Smooth muscle cell (in vitro differentiated cells): ENCODE data around the gene PXDN. TPM values are rescaled to one million over a fixed set of nuclear protein-coding genes. Genes with fewer than 3 reads are reported as not detected.

ENCODE experiments used
- DNase-seq: peaks from one replicate; lab custom pipeline; 2025; ENCODE audit not compliant: unreplicated experiment; lab: John Stamatoyannopoulos, UW
- H2AFZ ChIP-seq: fragments of 200-600 bp; sonication (generic); 2 replicates; pipeline ENCODE4 v1.6.0; 2016; ENCODE audit warnings: antibody characterized with exemption, low read depth, mild to moderate bottlenecking
- H3F3A ChIP-seq: fragments of 200-600 bp; sonication (generic); 2 replicates; pipeline ENCODE4 v1.6.0; 2017; ENCODE audit warnings: antibody characterized with exemption, low read depth
- H3K27ac ChIP-seq: fragments of 200-600 bp; sonication (generic); 2 replicates; pipeline ENCODE4 v1.5.1; 2016; ENCODE audit warnings: low read depth, mild to moderate bottlenecking
- H3K27me3 ChIP-seq: fragments of 200-600 bp; sonication (generic); 2 replicates; pipeline ENCODE4 v1.6.1; 2016; ENCODE audit warnings: low read depth, mild to moderate bottlenecking
- H3K36me3 ChIP-seq: fragments of 200-600 bp; sonication (generic); 2 replicates; pipeline ENCODE4 v1.5.1; 2016; ENCODE audit warnings: low read depth
- H3K4me1 ChIP-seq: fragments of 200-600 bp; sonication (generic); 2 replicates; pipeline ENCODE4 v1.5.1; 2016; ENCODE audit warnings: low read depth
- H3K4me2 ChIP-seq: fragments of 200-600 bp; sonication (generic); 2 replicates; pipeline ENCODE4 v1.6.0; 2016; ENCODE audit warnings: mild to moderate bottlenecking
- H3K4me3 ChIP-seq: fragments of 200-600 bp; sonication (generic); 2 replicates; pipeline ENCODE4 v1.5.1; 2016; ENCODE audit warnings: mild to moderate bottlenecking
- H3K79me2 ChIP-seq: fragments of 200-600 bp; sonication (generic); 2 replicates; pipeline ENCODE4 v1.6.0; 2016; ENCODE audit warnings: low read depth, mild to moderate bottlenecking
- H3K9ac ChIP-seq: fragments of 200-600 bp; sonication (generic); 2 replicates; pipeline ENCODE4 v1.6.0; 2016; ENCODE audit warnings: low read depth
- H3K9me3 ChIP-seq: fragments of 200-600 bp; sonication (generic); replicated peaks from 2 replicates; pipeline ENCODE4 v1.5.1; 2016; ENCODE audit warnings: low read depth
- H4K20me1 ChIP-seq: fragments of 200-600 bp; sonication (generic); 2 replicates; pipeline ENCODE4 v1.6.0; 2016; ENCODE audit warnings: low read depth
- CTCF ChIP-seq: fragments of 200-600 bp; sonication (generic); IDR thresholded peaks from 2 replicates; pipeline ENCODE4 v1.5.1; 2017; ENCODE audit warnings: borderline replicate concordance, mild to moderate bottlenecking, antibody characterized with exemption; ENCODE audit not compliant: insufficient read depth, poor library complexity, severe bottlenecking
- WGBS: methylation state at CpG from one replicate; pipeline ENCODE4 v1.1.7; 2016; ENCODE audit warnings: low lambda C conversion rate; 5-methylcytosine and 5-hydroxymethylcytosine counted together
- polyA plus RNA-seq: library from polyadenylated mRNA; unstranded; fragments of >200 nt; fragmentation: Nextera tagmentation; extraction: Ambion mirVana; gene quantifications from 2 replicates; pipeline ENCODE4 v1.2.1, GENCODE V29; 2016
- total RNA-seq: library from RNA; depleted of rRNA; stranded (reverse); fragments of >200 nt; gene quantifications from 2 replicates; pipeline ENCODE4 v1.2.3, GENCODE V29; 2014

The PXDN gene
- total and polyA plus RNA-seq, 2 experiments from 2014 or later: 328 to 333 TPM

- DNase-seq: no peak
- no peak overlapping the region for H3K27ac ChIP-seq
- H3K79me2 ChIP-seq: no peaks in the 10 kb centered on the region
- 76% methylated on average over 10 of the region's 10 CpGs for WGBS
- H3K9me3 ChIP-seq: no peaks in the 10 kb centered on the region
- H3K36me3 ChIP-seq: no peaks in the 10 kb centered on the region
- H3K27me3 ChIP-seq: no peaks in the 10 kb centered on the region
- no peak for TF ChIP-seq CTCF
- H3K4me2 ChIP-seq: no peak overlapping the region
- peaks cover 13% of the 10 kb centered on the region for H3F3A ChIP-seq
- peaks cover 7% of the 10 kb centered on the region for H3K4me1 ChIP-seq
- no peak overlapping the region for H3K9ac ChIP-seq
- no peak overlapping the region for H3K4me3 ChIP-seq
- no peak overlapping the region for H2AFZ ChIP-seq
- no peaks in the 10 kb centered on the region for H4K20me1 ChIP-seq
Observed at GRCh38 chr2:1598800-1599199, 145.5 kb downstream of the PXDN start.

GRCh38 chr2:1598041-1598710 is 146.1 kb downstream of the PXDN start:
- TF ChIP-seq CTCF: no peak
- no peak overlapping the region for H2AFZ ChIP-seq
- no peak overlapping the region for H3K4me3 ChIP-seq
- 94% methylated on average over 20 of the region's 20 CpGs for WGBS
- peaks cover 19% of the 10 kb centered on the region for H3F3A ChIP-seq
- H3K4me1 ChIP-seq: peaks cover 8% of the 10 kb centered on the region
- H3K4me2 ChIP-seq: no peak overlapping the region
- H3K27me3 ChIP-seq: no peaks in the 10 kb centered on the region
- no peaks in the 10 kb centered on the region for H4K20me1 ChIP-seq
- no peaks in the 10 kb centered on the region for H3K79me2 ChIP-seq
- no peaks in the 10 kb centered on the region for H3K36me3 ChIP-seq
- H3K9me3 ChIP-seq: no peaks in the 10 kb centered on the region
- no peak overlapping the region for H3K9ac ChIP-seq
- H3K27ac ChIP-seq: no peak overlapping the region
- DNase-seq: no peak

- H3K4me3 ChIP-seq: no peak overlapping the region
- H3K79me2 ChIP-seq: no peaks in the 10 kb centered on the region
- H3K27ac ChIP-seq: no peak overlapping the region
- no peaks in the 10 kb centered on the region for H3K36me3 ChIP-seq
- no peaks in the 10 kb centered on the region for H4K20me1 ChIP-seq
- no peak overlapping the region for H2AFZ ChIP-seq
- DNase-seq: no peak
- no peak for TF ChIP-seq CTCF
- 92% methylated on average over 14 of the region's 14 CpGs for WGBS
- H3K4me2 ChIP-seq: no peak overlapping the region
- H3K9ac ChIP-seq: no peak overlapping the region
- no peaks in the 10 kb centered on the region for H3K9me3 ChIP-seq
- no peaks in the 10 kb centered on the region for H3K27me3 ChIP-seq
- H3F3A ChIP-seq: peaks cover 22% of the 10 kb centered on the region
- H3K4me1 ChIP-seq: peaks cover 25% of the 10 kb centered on the region
Observed at GRCh38 chr2:1595274-1595673, 149.0 kb downstream of the PXDN start.
